Neural progenitor cell (in vitro differentiated cells): ENCODE data around the gene MRGPRX2. TPM values are rescaled to one million over a fixed set of nuclear protein-coding genes. Genes with fewer than 3 reads are reported as not detected.

Experiments
- DNase-seq: peaks from one replicate; pipeline ENCODE4 v3.0.0-alpha.2; 2016; ENCODE audit warnings: low spot score
- H2AFZ ChIP-seq: fragments of 200-600 bp; sonication (generic); replicated peaks from 2 replicates; pipeline ENCODE4 v1.6.1; 2016; ENCODE audit warnings: antibody characterized with exemption
- H3F3A ChIP-seq: fragments of 200-600 bp; sonication (generic); 2 replicates; pipeline ENCODE4 v1.6.1; 2016; ENCODE audit warnings: antibody characterized with exemption, low read depth
- H3K27ac ChIP-seq: fragments of 200-600 bp; sonication (generic); 2 replicates; pipeline ENCODE4 v1.5.1; 2016; ENCODE audit warnings: mild to moderate bottlenecking
- H3K27me3 ChIP-seq: fragments of 200-600 bp; sonication (generic); 2 replicates; pipeline ENCODE4 v1.6.1; 2016; ENCODE audit warnings: mild to moderate bottlenecking, moderate library complexity
- H3K36me3 ChIP-seq: fragments of 200-600 bp; sonication (generic); 2 replicates; pipeline ENCODE4 v1.5.1; 2016
- H3K4me1 ChIP-seq: fragments of 200-600 bp; sonication (generic); 2 replicates; pipeline ENCODE4 v1.6.1; 2016; ENCODE audit warnings: mixed run types
- H3K4me2 ChIP-seq: fragments of 200-600 bp; sonication (generic); 2 replicates; pipeline ENCODE4 v1.6.1; 2016
- H3K4me3 ChIP-seq: fragments of 200-600 bp; sonication (generic); 2 replicates; pipeline ENCODE4 v1.5.1; 2016
- H3K79me2 ChIP-seq: fragments of 200-600 bp; sonication (generic); 2 replicates; pipeline ENCODE4 v1.6.1; 2016; ENCODE audit warnings: low read depth
- H3K9ac ChIP-seq: fragments of 200-600 bp; sonication (generic); 2 replicates; pipeline ENCODE4 v1.6.1; 2016
- H3K9me3 ChIP-seq: fragments of 200-600 bp; sonication (generic); 2 replicates; pipeline ENCODE4 v1.5.1; 2016; ENCODE audit warnings: low read depth
- H4K20me1 ChIP-seq: fragments of 200-600 bp; sonication (generic); 2 replicates; pipeline ENCODE4 v1.6.1; 2016; ENCODE audit warnings: low read depth
- H3K27ac Mint-ChIP-seq: 3 replicates; pipeline ENCODE4 v1.8.0; 2021; ENCODE audit warnings: mixed read lengths
- H3K27me3 Mint-ChIP-seq: 2 replicates; pipeline ENCODE4 v1.8.0; 2022; ENCODE audit warnings: low read depth, mild to moderate bottlenecking, inconsistent platforms, moderate library complexity, mixed read lengths; ENCODE audit not compliant: insufficient read depth
- H3K36me3 Mint-ChIP-seq: 3 replicates; pipeline ENCODE4 v1.8.0; 2021; ENCODE audit warnings: mixed read lengths
- H3K4me1 Mint-ChIP-seq: 3 replicates; pipeline ENCODE4 v1.8.0; 2021; ENCODE audit warnings: mixed read lengths
- H3K4me3 Mint-ChIP-seq: 3 replicates; pipeline ENCODE4 v1.8.0; 2021; ENCODE audit warnings: mild to moderate bottlenecking, moderate library complexity, mixed read lengths
- H3K9me3 Mint-ChIP-seq: 3 replicates; pipeline ENCODE4 v1.8.0; 2020; ENCODE audit warnings: mixed read lengths
- EZH2 ChIP-seq: fragments of 200-600 bp; sonication (generic); IDR thresholded peaks from 2 replicates; pipeline ENCODE4 v1.6.1; 2017; ENCODE audit warnings: antibody characterized with exemption, mild to moderate bottlenecking, moderate library complexity
- EZH2phosphoT487 ChIP-seq: fragments of 200-600 bp; sonication (generic); IDR thresholded peaks from 2 replicates; pipeline ENCODE4 v1.6.1; 2017; ENCODE audit warnings: antibody characterized with exemption
- total RNA-seq: library from RNA; depleted of rRNA; stranded (reverse); fragments of >200 nt; gene quantifications from 2 replicates; pipeline ENCODE4 v1.2.3, GENCODE V29; 2015; ENCODE audit warnings: low replicate concordance
- TF ChIP-seq, protein P1 (sequence below): fragments of 200-600 bp; sonication (generic); IDR thresholded peaks from 2 replicates; pipeline ENCODE4 v1.5.1; 2017; ENCODE audit warnings: antibody characterized with exemption, mild to moderate bottlenecking

MRGPRX2 gene
- total RNA-seq, 1 donor from 2014 or later, result not detected

DNA sequence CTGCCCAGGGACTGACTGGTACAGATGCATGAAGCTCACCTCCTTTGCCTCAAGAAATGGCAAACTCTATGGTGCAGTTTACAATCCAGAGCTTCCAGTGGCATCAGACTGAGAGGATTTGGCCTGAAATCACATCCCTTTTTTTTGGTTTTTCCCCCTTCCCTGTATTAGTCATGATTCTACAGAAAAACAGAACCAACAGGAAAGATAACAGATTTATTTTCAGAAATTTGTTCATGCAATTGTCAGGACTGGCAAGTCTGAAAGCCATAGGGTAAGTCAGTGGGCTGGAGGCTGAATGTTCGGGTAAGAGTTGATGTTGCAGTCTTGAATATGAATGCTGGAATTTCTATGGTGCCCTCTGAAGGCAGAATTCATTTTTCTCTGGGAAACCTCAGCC, 44.5 kb upstream of the MRGPRX2 start:
- no peaks in the 10 kb centered on the region for H3K9me3 ChIP-seq
- no peaks in the 10 kb centered on the region for H3K27me3 ChIP-seq
- H3K4me1 ChIP-seq, result no peaks in the 10 kb centered on the region
- no peak overlapping the region for H3K4me3 Mint-ChIP-seq
- H3K27me3 Mint-ChIP-seq, result peaks cover 10% of the 10 kb centered on the region
- H3K4me2 ChIP-seq, result no peak overlapping the region
- H2AFZ ChIP-seq, result no peak overlapping the region
- no peaks in the 10 kb centered on the region for H3K4me1 Mint-ChIP-seq
- H3K27ac ChIP-seq, result no peak overlapping the region
- TF ChIP-seq, protein P1, sequence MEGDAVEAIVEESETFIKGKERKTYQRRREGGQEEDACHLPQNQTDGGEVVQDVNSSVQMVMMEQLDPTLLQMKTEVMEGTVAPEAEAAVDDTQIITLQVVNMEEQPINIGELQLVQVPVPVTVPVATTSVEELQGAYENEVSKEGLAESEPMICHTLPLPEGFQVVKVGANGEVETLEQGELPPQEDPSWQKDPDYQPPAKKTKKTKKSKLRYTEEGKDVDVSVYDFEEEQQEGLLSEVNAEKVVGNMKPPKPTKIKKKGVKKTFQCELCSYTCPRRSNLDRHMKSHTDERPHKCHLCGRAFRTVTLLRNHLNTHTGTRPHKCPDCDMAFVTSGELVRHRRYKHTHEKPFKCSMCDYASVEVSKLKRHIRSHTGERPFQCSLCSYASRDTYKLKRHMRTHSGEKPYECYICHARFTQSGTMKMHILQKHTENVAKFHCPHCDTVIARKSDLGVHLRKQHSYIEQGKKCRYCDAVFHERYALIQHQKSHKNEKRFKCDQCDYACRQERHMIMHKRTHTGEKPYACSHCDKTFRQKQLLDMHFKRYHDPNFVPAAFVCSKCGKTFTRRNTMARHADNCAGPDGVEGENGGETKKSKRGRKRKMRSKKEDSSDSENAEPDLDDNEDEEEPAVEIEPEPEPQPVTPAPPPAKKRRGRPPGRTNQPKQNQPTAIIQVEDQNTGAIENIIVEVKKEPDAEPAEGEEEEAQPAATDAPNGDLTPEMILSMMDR, result no peak
- TF ChIP-seq EZH2 (no peak), EZH2phosphoT487 (no peak)
- H3K4me3 ChIP-seq, result no peak overlapping the region
- no peak overlapping the region for H3K9ac ChIP-seq
- no peaks in the 10 kb centered on the region for H3K9me3 Mint-ChIP-seq
- no peaks in the 10 kb centered on the region for H3F3A ChIP-seq
- no peaks in the 10 kb centered on the region for H3K36me3 Mint-ChIP-seq
- no peaks in the 10 kb centered on the region for H3K36me3 ChIP-seq
- no peak overlapping the region for H3K27ac Mint-ChIP-seq
- no peak for DNase-seq
- H4K20me1 ChIP-seq, result no peaks in the 10 kb centered on the region
- no peaks in the 10 kb centered on the region for H3K79me2 ChIP-seq

DNA sequence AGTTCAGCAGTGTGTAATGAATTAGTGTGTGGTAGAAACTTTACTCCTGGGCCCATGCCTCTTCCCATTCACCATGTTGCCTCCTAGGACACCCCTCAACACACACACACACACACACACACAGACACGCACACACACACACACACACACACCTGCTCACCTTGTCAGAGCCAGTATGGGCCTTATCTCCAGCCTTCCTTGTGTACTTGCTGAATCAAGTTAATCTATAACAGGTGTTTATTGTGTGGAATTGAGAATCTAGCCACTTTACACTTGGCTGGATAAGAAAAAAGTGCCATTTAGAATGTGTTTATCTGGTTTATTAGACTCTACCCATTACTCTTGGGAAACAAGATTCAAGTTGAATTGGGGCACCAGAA, 42.0 kb upstream of the MRGPRX2 start:
- Histone ChIP-seq H3K4me1 (no peaks in the 10 kb centered on the region), H3K27ac (no peak overlapping the region), H3K79me2 (no peaks in the 10 kb centered on the region), H3K4me3 (no peak overlapping the region), H3K9ac (no peak overlapping the region), H3K9me3 (no peaks in the 10 kb centered on the region), H3F3A (no peaks in the 10 kb centered on the region), H4K20me1 (no peaks in the 10 kb centered on the region), H3K4me2 (no peak overlapping the region), H2AFZ (no peak overlapping the region), H3K36me3 (no peaks in the 10 kb centered on the region), H3K27me3 (no peaks in the 10 kb centered on the region)
- no peak for DNase-seq
- H3K4me1 Mint-ChIP-seq, result no peaks in the 10 kb centered on the region
- no peak overlapping the region for H3K4me3 Mint-ChIP-seq
- H3K36me3 Mint-ChIP-seq, result no peaks in the 10 kb centered on the region
- no peak for TF ChIP-seq EZH2phosphoT487
- TF ChIP-seq EZH2, result no peak
- TF ChIP-seq, protein P1, result no peak
- peaks cover 8% of the 10 kb centered on the region for H3K27me3 Mint-ChIP-seq
- no peaks in the 10 kb centered on the region for H3K9me3 Mint-ChIP-seq
- H3K27ac Mint-ChIP-seq, result no peak overlapping the region

DNA sequence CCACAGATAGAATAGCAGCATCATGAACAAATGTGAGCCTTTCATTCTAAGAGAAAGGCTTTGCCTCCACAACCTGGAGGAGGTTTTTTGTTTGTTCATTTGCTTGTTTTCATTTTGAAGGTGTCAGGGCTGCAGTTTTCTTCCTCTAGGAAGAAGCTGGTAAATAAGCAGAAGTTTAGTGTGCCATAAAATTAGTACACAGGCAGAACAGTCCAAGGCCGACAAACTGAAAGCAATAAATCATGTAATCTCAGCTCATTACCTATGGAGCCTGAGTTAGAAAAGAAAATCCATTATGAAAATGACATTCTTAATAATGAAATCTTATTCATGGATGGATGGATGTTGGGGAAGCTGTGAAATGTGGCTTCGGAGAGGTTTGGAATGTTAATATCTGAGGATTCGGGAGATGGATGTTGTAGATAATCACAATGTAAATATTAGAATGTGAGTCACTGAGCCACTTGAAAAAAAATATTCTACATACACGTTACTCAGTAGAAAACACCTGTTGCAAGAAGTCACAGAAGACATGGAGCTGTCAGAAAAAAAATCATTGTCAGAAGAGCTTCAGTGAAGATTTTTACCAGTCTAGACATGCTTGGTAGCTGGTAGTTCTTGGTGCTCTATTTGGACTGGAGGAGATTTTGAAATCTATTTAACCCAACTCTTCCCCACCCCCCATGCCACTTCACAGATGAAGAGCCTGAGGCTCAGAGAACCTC, 41.4 kb upstream of the MRGPRX2 start:
- Mint-ChIP-seq H3K9me3 (no peaks in the 10 kb centered on the region), H3K4me1 (no peaks in the 10 kb centered on the region), H3K27ac (no peak overlapping the region), H3K27me3 (peaks cover 11% of the 10 kb centered on the region), H3K4me3 (no peak overlapping the region), H3K36me3 (no peaks in the 10 kb centered on the region)
- H3K9ac ChIP-seq, result no peak overlapping the region
- H3K4me1 ChIP-seq, result no peaks in the 10 kb centered on the region
- no peaks in the 10 kb centered on the region for H3K9me3 ChIP-seq
- no peaks in the 10 kb centered on the region for H3F3A ChIP-seq
- H2AFZ ChIP-seq, result no peak overlapping the region
- TF ChIP-seq EZH2, result no peak
- no peak for TF ChIP-seq EZH2phosphoT487
- no peaks in the 10 kb centered on the region for H3K36me3 ChIP-seq
- no peak for DNase-seq
- H3K27me3 ChIP-seq, result no peaks in the 10 kb centered on the region
- H3K4me3 ChIP-seq, result no peak overlapping the region
- H3K79me2 ChIP-seq, result no peaks in the 10 kb centered on the region
- no peaks in the 10 kb centered on the region for H4K20me1 ChIP-seq
- H3K4me2 ChIP-seq, result no peak overlapping the region
- no peak overlapping the region for H3K27ac ChIP-seq

DNA sequence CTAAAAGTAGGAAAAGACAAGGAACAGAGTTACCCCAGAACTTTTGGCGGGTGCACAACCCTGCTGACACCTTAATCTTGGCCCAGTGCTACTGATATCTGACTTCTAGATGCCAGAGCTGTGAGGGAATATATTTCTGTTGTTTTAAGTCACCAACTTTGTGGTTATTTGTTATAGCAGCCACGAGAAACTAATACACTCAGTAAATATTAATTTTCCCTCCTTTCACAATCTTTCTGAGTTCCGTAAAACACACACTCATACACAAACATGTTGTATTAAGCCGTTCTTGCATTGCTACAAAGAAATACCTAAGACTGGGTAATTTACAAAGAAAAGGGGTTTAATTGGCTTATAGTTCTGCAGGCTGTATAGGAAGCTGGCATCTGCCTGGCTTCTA, 40.4 kb upstream of the MRGPRX2 start:
- Histone ChIP-seq H3K9ac (no peak overlapping the region), H3K9me3 (no peaks in the 10 kb centered on the region), H2AFZ (no peak overlapping the region), H4K20me1 (no peaks in the 10 kb centered on the region), H3K4me3 (no peak overlapping the region), H3K27ac (no peak overlapping the region), H3K36me3 (no peaks in the 10 kb centered on the region), H3F3A (no peaks in the 10 kb centered on the region), H3K4me1 (no peaks in the 10 kb centered on the region), H3K27me3 (no peaks in the 10 kb centered on the region), H3K79me2 (no peaks in the 10 kb centered on the region), H3K4me2 (no peak overlapping the region)
- TF ChIP-seq EZH2phosphoT487 (no peak), EZH2 (no peak)
- TF ChIP-seq, protein P1, result no peak
- Mint-ChIP-seq H3K4me1 (no peaks in the 10 kb centered on the region), H3K9me3 (no peaks in the 10 kb centered on the region), H3K4me3 (no peak overlapping the region), H3K36me3 (no peaks in the 10 kb centered on the region), H3K27me3 (peaks cover 6% of the 10 kb centered on the region), H3K27ac (no peak overlapping the region)
- no peak for DNase-seq
